SU-DHL-6 (cell line): ENCODE measurements around the gene CCNQ.

ENCODE experiments used
- CTCF ChIP-seq: fragments of 200-600 bp; sonication (generic); IDR thresholded peaks from one replicate; pipeline ENCODE4 v1.5.1; 2017; ENCODE audit warnings: antibody characterized with exemption, mild to moderate bottlenecking, low read length, moderate library complexity; ENCODE audit not compliant: insufficient read depth, poor library complexity, severe bottlenecking
- EZH2phosphoT487 ChIP-seq: fragments of 200-600 bp; sonication (generic), shearing (Covaris generic); conservative IDR thresholded peaks from 2 replicates; pipeline ENCODE4 v1.6.1; 2018; ENCODE audit warnings: mild to moderate bottlenecking, antibody characterized with exemption, low read length, moderate library complexity, mixed read lengths

- TF ChIP-seq CTCF (no peak), EZH2phosphoT487 (no peak)
Observed at GRCh38 chrX:153645151-153645550, 46.2 kb upstream of the CCNQ start.
